Spinal cord (tissue), 10 donors: Measurements from ENCODE around the gene GASK1B. TPM values are rescaled to one million over a fixed set of nuclear protein-coding genes. Genes with fewer than 3 reads are reported as not detected.

Experiments used
- DNase-seq, 6 donors: peaks; one replicate each; pipeline versions ENCODE4 v3.0.0 to v3.0.0-alpha.2; 2013 to 2015; ENCODE audit warnings: low spot score in 6 of 6, low read depth in 4 of 6
- H3K27ac ChIP-seq: one replicate; pipeline ENCODE4 v1.5.1; 2013; ENCODE audit warnings: low read depth, low read length, control low read depth
- H3K27me3 ChIP-seq: one replicate; pipeline ENCODE4 v1.6.1; 2013; ENCODE audit warnings: low read length; ENCODE audit not compliant: control insufficient read depth, insufficient read depth
- H3K36me3 ChIP-seq: one replicate; pipeline ENCODE4 v1.6.1; 2013; ENCODE audit warnings: low read length; ENCODE audit not compliant: control insufficient read depth, insufficient read depth
- H3K4me1 ChIP-seq: one replicate; pipeline ENCODE4 v1.6.1; 2013; ENCODE audit warnings: low read length; ENCODE audit not compliant: control insufficient read depth, insufficient read depth
- H3K4me3 ChIP-seq: one replicate; pipeline ENCODE4 v1.5.1; 2013; ENCODE audit warnings: low read depth, low read length, control low read depth
- H3K9me3 ChIP-seq: one replicate; pipeline ENCODE4 v1.6.1; 2013; ENCODE audit warnings: low read length; ENCODE audit not compliant: control insufficient read depth, insufficient read depth
- WGBS: methylation state at CpG from one replicate; pipeline ENCODE4 v1.1.5; 2013; ENCODE audit warnings: missing lambda C conversion rate; ENCODE audit not compliant: insufficient coverage; 5-methylcytosine and 5-hydroxymethylcytosine counted together
- long read RNA-seq, 4 donors: transcript quantifications; one replicate each; lab custom pipeline, GENCODE V29; 2026
- polyA plus RNA-seq, 2 donors: library from polyadenylated mRNA; unstranded; fragments of 120-200 nt; gene quantifications; one replicate each; pipeline ENCODE4 v1.2.1, GENCODE V29; 2013; ENCODE audit not compliant: insufficient read length in 2 of 2
- total RNA-seq, 2 donors: library from RNA; depleted of rRNA in 1 of 2; stranded (reverse); fragments of 120-200 nt in 1 of 2; fragments of >200 nt in 1 of 2; gene quantifications; one replicate each; pipeline versions ENCODE4 v1.2.3 to v1.2.4, GENCODE V29; 2013 to 2014
- donor health status: healthy.

GASK1B gene
- total RNA-seq (10 to 100 TPM; 44.4 to 87.0 TPM), polyA plus RNA-seq (10 to 100 TPM; 41.7 to 75.9 TPM)
- long read RNA-seq, donor 1, full-length matches to known transcripts: 10 of 10 reads
- long read RNA-seq, donor 1, partial matches to known transcripts: 0 of 10 reads
- long read RNA-seq, donor 1, other reads (novel, unspliced or antisense): 0 of 10 reads
- long read RNA-seq, donor 2, partial matches to known transcripts: 0 of 1 reads
- long read RNA-seq, donor 2, other reads (novel, unspliced or antisense): 0 of 1 reads
- long read RNA-seq, donor 3, partial matches to known transcripts: 0 of 1 reads
- long read RNA-seq, donor 3, other reads (novel, unspliced or antisense): 0 of 1 reads
- long read RNA-seq, donor 4: 0 reads

- Histone ChIP-seq H3K9me3 (no peaks in the 10 kb centered on the region), H3K27me3 (no peaks in the 10 kb centered on the region), H3K27ac (peak within 1 kb of the TSS; percentile 88), H3K4me1 (peaks cover 12% of the 10 kb centered on the region), H3K36me3 (peaks cover 7% of the 10 kb centered on the region), H3K4me3 (peak within 1 kb of the TSS; percentile 45)
- 38% methylated on average over 7 of the region's 12 CpGs for WGBS
- DNase-seq: peak in 2 of 6 donors; percentile 75 to 82
Observed at GRCh38 chr4:158172261-158173258, at the start of gene GASK1B. Gene GASK1B, minus strand, starts transcription at chr4:158173025. Its CDS starts 1,650 bp downstream, at chr4:158171375.

- no peaks in the 10 kb centered on the region for H3K27me3 ChIP-seq
- WGBS: no CpG with 5 or more reads among the region's 1 CpG
Observed at GRCh38 chr4:158219623-158220022, 46.8 kb upstream of the GASK1B start.

GRCh38 chr4:158217763-158218162 is 44.9 kb upstream of the GASK1B start:
- DNase-seq: no peak
- H3K9me3 ChIP-seq: no peaks in the 10 kb centered on the region
- no peak overlapping the region for H3K4me3 ChIP-seq
- no CpG with 5 or more reads among the region's 5 CpGs for WGBS
- no peak overlapping the region for H3K27ac ChIP-seq
- no peaks in the 10 kb centered on the region for H3K27me3 ChIP-seq
- no peaks in the 10 kb centered on the region for H3K4me1 ChIP-seq
- H3K36me3 ChIP-seq: no peaks in the 10 kb centered on the region

More at GRCh38 chr4:158219623-158220022, 46.8 kb upstream of the GASK1B start:
- Histone ChIP-seq H3K9me3 (no peaks in the 10 kb centered on the region), H3K27ac (no peak overlapping the region), H3K4me3 (no peak overlapping the region), H3K4me1 (no peaks in the 10 kb centered on the region), H3K36me3 (no peaks in the 10 kb centered on the region)
- no peak for DNase-seq

GRCh38 chr4:158214856-158215255 is 42.0 kb upstream of the GASK1B start:
- Histone ChIP-seq H3K4me1 (peaks cover 4% of the 10 kb centered on the region), H3K27ac (no peak overlapping the region), H3K27me3 (no peaks in the 10 kb centered on the region), H3K9me3 (no peaks in the 10 kb centered on the region), H3K4me3 (no peak overlapping the region), H3K36me3 (no peaks in the 10 kb centered on the region)
- no CpG with 5 or more reads among the region's 1 CpG for WGBS
- DNase-seq: no peak

- no peak for DNase-seq
- H3K4me1 ChIP-seq: peaks cover 4% of the 10 kb centered on the region
- H3K4me3 ChIP-seq: no peak overlapping the region
- H3K27me3 ChIP-seq: no peaks in the 10 kb centered on the region
- no CpG with 5 or more reads among the region's 2 CpGs for WGBS
- H3K27ac ChIP-seq: no peak overlapping the region
- H3K36me3 ChIP-seq: no peaks in the 10 kb centered on the region
- H3K9me3 ChIP-seq: no peaks in the 10 kb centered on the region
Observed at GRCh38 chr4:158213466-158213865, 40.6 kb upstream of the GASK1B start.

GRCh38 chr4:158211222-158211621 is 38.4 kb upstream of the GASK1B start:
- Histone ChIP-seq H3K27me3 (no peaks in the 10 kb centered on the region), H3K4me1 (peaks cover 4% of the 10 kb centered on the region), H3K9me3 (no peaks in the 10 kb centered on the region), H3K36me3 (no peaks in the 10 kb centered on the region), H3K27ac (no peak overlapping the region), H3K4me3 (peak overlapping the region; percentile 54)
- WGBS: no CpG with 5 or more reads among the region's 3 CpGs
- no peak for DNase-seq

- DNase-seq: peak in 5 of 6 donors; percentile 38 to 88 (median 62)
- Histone ChIP-seq H3K27ac (peak within 1 kb of the TSS; percentile 84), H3K4me1 (peaks cover 4% of the 10 kb centered on the region), H3K9me3 (no peaks in the 10 kb centered on the region), H3K27me3 (no peaks in the 10 kb centered on the region), H3K36me3 (no peaks in the 10 kb centered on the region), H3K4me3 (peak within 1 kb of the TSS; percentile 54)
- WGBS: 3% methylated on average over 27 of the region's 34 CpGs
Observed at GRCh38 chr4:158209825-158210807, 37.3 kb upstream of the GASK1B start, which contains the start of gene TMEM144. Gene TMEM144, plus strand, starts transcription at chr4:158210486. Its CDS starts 2,182 bp downstream, at chr4:158212668.

GRCh38 chr4:158208963-158209640 is 36.3 kb upstream of the GASK1B start:
- no peaks in the 10 kb centered on the region for H3K9me3 ChIP-seq
- peaks cover 4% of the 10 kb centered on the region for H3K4me1 ChIP-seq
- no peak overlapping the region for H3K27ac ChIP-seq
- peak in 1 of 6 donors; percentile 9 for DNase-seq
- no peaks in the 10 kb centered on the region for H3K36me3 ChIP-seq
- no peaks in the 10 kb centered on the region for H3K27me3 ChIP-seq
- no CpG with 5 or more reads among the region's 5 CpGs for WGBS
- H3K4me3 ChIP-seq: no peak overlapping the region
